ENCODE results near the gene MEIKIN. TPM values are rescaled to one million over a fixed set of nuclear protein-coding genes. Genes with fewer than 3 reads are reported as not detected.

The MEIKIN gene
- total RNA-seq, 1 donor from 2014 or later: not detected

- DNase-seq (ENCODE audit: low read depth, low spot score): no peak
- Mint-ChIP-seq H3K27me3 (ENCODE audit: low read depth) (no peaks in the 10 kb centered on the region), H3K9me3 (peaks cover 12% of the 10 kb centered on the region), H3K36me3 (ENCODE audit: low read depth) (peaks cover 7% of the 10 kb centered on the region), H3K4me1 (peaks cover 10% of the 10 kb centered on the region), H3K4me3 (no peak overlapping the region), H3K27ac (ENCODE audit: unreplicated experiment) (no peak overlapping the region)
- TF ChIP-seq CTCF (conservative IDR thresholded peaks at IDR 0.05): no peak
These were observed 124.2 kb downstream of the MEIKIN start for GRCh38 chr5:131821221-131821620.

- Mint-ChIP-seq H3K27ac (ENCODE audit: unreplicated experiment) (no peak overlapping the region), H3K9me3 (no peaks in the 10 kb centered on the region), H3K27me3 (ENCODE audit: low read depth) (no peaks in the 10 kb centered on the region), H3K4me3 (no peak overlapping the region), H3K36me3 (ENCODE audit: low read depth) (no peaks in the 10 kb centered on the region), H3K4me1 (no peaks in the 10 kb centered on the region)
- DNase-seq (ENCODE audit: low read depth, low spot score): no peak
- TF ChIP-seq CTCF (conservative IDR thresholded peaks at IDR 0.05): no peak
These were observed 127.3 kb downstream of the MEIKIN start for GRCh38 chr5:131818001-131818724.

GRCh38 chr5:131814990-131815389 is 130.5 kb downstream of the MEIKIN start:
- H3K4me1 Mint-ChIP-seq: no peaks in the 10 kb centered on the region
- no peaks in the 10 kb centered on the region for H3K9me3 Mint-ChIP-seq
- H3K27me3 Mint-ChIP-seq (ENCODE audit: low read depth): no peaks in the 10 kb centered on the region
- no peak overlapping the region for H3K4me3 Mint-ChIP-seq
- H3K36me3 Mint-ChIP-seq (ENCODE audit: low read depth): no peaks in the 10 kb centered on the region
- TF ChIP-seq CTCF (conservative IDR thresholded peaks at IDR 0.05): no peak
- no peak for DNase-seq (ENCODE audit: low read depth, low spot score)
- no peak overlapping the region for H3K27ac Mint-ChIP-seq (ENCODE audit: unreplicated experiment)

- Mint-ChIP-seq H3K36me3 (ENCODE audit: low read depth) (no peaks in the 10 kb centered on the region), H3K4me3 (no peak overlapping the region), H3K9me3 (no peaks in the 10 kb centered on the region), H3K27me3 (ENCODE audit: low read depth) (peaks cover 2% of the 10 kb centered on the region), H3K4me1 (no peaks in the 10 kb centered on the region), H3K27ac (ENCODE audit: unreplicated experiment) (no peak overlapping the region)
- no peak for TF ChIP-seq CTCF (conservative IDR thresholded peaks at IDR 0.05)
- DNase-seq (ENCODE audit: low read depth, low spot score): no peak
These were observed 132.9 kb downstream of the MEIKIN start for GRCh38 chr5:131812371-131813160.

- no peak overlapping the region for H3K27ac Mint-ChIP-seq (ENCODE audit: unreplicated experiment)
- no peaks in the 10 kb centered on the region for H3K9me3 Mint-ChIP-seq
- TF ChIP-seq CTCF (conservative IDR thresholded peaks at IDR 0.05): peak; percentile 52
- no peaks in the 10 kb centered on the region for H3K4me1 Mint-ChIP-seq
- DNase-seq (ENCODE audit: low read depth, low spot score): no peak
- H3K4me3 Mint-ChIP-seq: no peak overlapping the region
- peaks cover 2% of the 10 kb centered on the region for H3K27me3 Mint-ChIP-seq (ENCODE audit: low read depth)
- no peaks in the 10 kb centered on the region for H3K36me3 Mint-ChIP-seq (ENCODE audit: low read depth)
These were observed 134.8 kb downstream of the MEIKIN start for GRCh38 chr5:131810510-131811249.
